IMR-90 (cell line): ENCODE data around the gene KCNIP1. TPM values are rescaled to one million over a fixed set of nuclear protein-coding genes. Genes with fewer than 3 reads are reported as not detected.

ENCODE experiments used
- ATAC-seq: fragments of 200-7000 bp; cut with Tn5 transposase; 2 replicates; pipeline ENCODE4 v1.9.1; 2020; ENCODE audit warnings: low read depth, mild to moderate bottlenecking, moderate library complexity
- BruUV-seq: library from RNA; stranded (reverse); fragments of 400-500 nt; replicated peaks from 2 replicates; lab custom pipeline; 2021; lab: Mats Ljungman, UMichigan
- CTCF ChIA-PET: fragments of 300-600 bp; formaldehyde crosslinking; extraction: SDS; loops from one replicate; lab custom pipeline; 2021; ENCODE audit warnings: antibody characterized with exemption; lab: Yijun Ruan, JAX
- POLR2A ChIA-PET: fragments of 300-600 bp; sonication (Branson Sonifier 250); formaldehyde crosslinking; loops from one replicate; lab custom pipeline; 2022; ENCODE audit warnings: antibody characterized with exemption; ENCODE audit not compliant: unreplicated experiment; lab: Charles Lee
- DNase-seq: peaks from one replicate; pipeline ENCODE4 v3.0.0; 2013
- H2AFZ ChIP-seq: replicated peaks from 2 replicates; pipeline ENCODE3; 2013; ENCODE audit warnings: low read length, mild to moderate bottlenecking; ENCODE audit not compliant: poor library complexity
- H2AK5ac ChIP-seq: 2 replicates; pipeline ENCODE4 v1.6.1; 2013; ENCODE audit warnings: low read depth, low read length, inconsistent platforms
- H2AK9ac ChIP-seq: replicated peaks from 2 replicates; pipeline ENCODE3; 2013; ENCODE audit warnings: mild to moderate bottlenecking, low read depth, low read length, moderate library complexity; ENCODE audit not compliant: poor library complexity
- H2BK120ac ChIP-seq: 2 replicates; pipeline ENCODE4 v1.6.1; 2013; ENCODE audit warnings: low read depth, low read length, inconsistent platforms
- H2BK15ac ChIP-seq: 3 replicates; pipeline ENCODE4 v1.6.1; 2013; ENCODE audit warnings: low read depth, low read length, inconsistent platforms
- H2BK20ac ChIP-seq: 2 replicates; pipeline ENCODE4 v1.6.1; 2013; ENCODE audit warnings: low read depth, mild to moderate bottlenecking, inconsistent platforms, low read length, moderate library complexity
- H2BK5ac ChIP-seq: 2 replicates; pipeline ENCODE4 v1.6.1; 2013; ENCODE audit warnings: mild to moderate bottlenecking, low read depth, low read length, inconsistent platforms; ENCODE audit not compliant: poor library complexity, severe bottlenecking
- H3K14ac ChIP-seq: replicated peaks from 2 replicates; pipeline ENCODE4 v1.6.1; 2013; ENCODE audit warnings: low read depth, low read length, inconsistent platforms
- H3K18ac ChIP-seq: 2 replicates; pipeline ENCODE4 v1.6.1; 2013; ENCODE audit warnings: low read depth, low read length, control low read depth
- H3K23ac ChIP-seq: 2 replicates; pipeline ENCODE4 v1.6.1; 2013; ENCODE audit warnings: low read depth, low read length, inconsistent platforms
- H3K27ac ChIP-seq: 2 replicates; pipeline ENCODE4 v1.5.1; 2013; ENCODE audit warnings: mild to moderate bottlenecking, control low read depth, low read length; ENCODE audit not compliant: insufficient read depth
- H3K27me3 ChIP-seq: 2 replicates; pipeline ENCODE4 v1.6.1; 2013; ENCODE audit warnings: low read length; ENCODE audit not compliant: control insufficient read depth, insufficient read depth
- H3K36me3 ChIP-seq: 2 replicates; pipeline ENCODE4 v1.6.1; 2013; ENCODE audit warnings: low read length, mixed read lengths; ENCODE audit not compliant: control insufficient read depth, insufficient read depth
- H3K4ac ChIP-seq: 2 replicates; pipeline ENCODE4 v1.6.1; 2013; ENCODE audit warnings: low read depth, low read length, inconsistent platforms
- H3K4me1 ChIP-seq: 2 replicates; pipeline ENCODE4 v1.6.1; 2013; ENCODE audit warnings: low read length, mixed read lengths; ENCODE audit not compliant: control insufficient read depth, insufficient read depth
- H3K4me2 ChIP-seq: 2 replicates; pipeline ENCODE4 v1.6.1; 2013; ENCODE audit warnings: low read depth, mild to moderate bottlenecking, control low read depth, low read length, moderate library complexity
- H3K4me3 ChIP-seq: 2 replicates; pipeline ENCODE4 v1.5.1; 2013; ENCODE audit warnings: low read depth, mild to moderate bottlenecking, control low read depth, low read length, moderate library complexity; ENCODE audit not compliant: insufficient read depth
- H3K56ac ChIP-seq: 2 replicates; pipeline ENCODE4 v1.6.1; 2013; ENCODE audit warnings: low read length, inconsistent platforms; ENCODE audit not compliant: insufficient read depth; ENCODE audit errors: extremely low read depth
- H3K79me1 ChIP-seq, 2 experiments: 2 replicates each; pipeline ENCODE4 v1.6.1; 2013; ENCODE audit warnings: low read length in 2 of 2, inconsistent platforms in 1 of 2, low read depth in 1 of 2
- H3K9ac ChIP-seq: 2 replicates; pipeline ENCODE4 v1.6.1; 2013; ENCODE audit warnings: low read depth, low read length, control low read depth
- H3K9me1 ChIP-seq: 2 replicates; pipeline ENCODE4 v1.6.1; 2013; ENCODE audit warnings: low read length, inconsistent platforms; ENCODE audit not compliant: insufficient read depth
- H3K9me3 ChIP-seq: 2 replicates; pipeline ENCODE4 v1.6.1; 2013; ENCODE audit warnings: low read length; ENCODE audit not compliant: control insufficient read depth, insufficient read depth
- H4K20me1 ChIP-seq: 2 replicates; pipeline ENCODE4 v1.6.1; 2013; ENCODE audit warnings: low read length, inconsistent platforms; ENCODE audit not compliant: insufficient read depth
- H4K5ac ChIP-seq: 2 replicates; pipeline ENCODE4 v1.6.1; 2013; ENCODE audit warnings: mild to moderate bottlenecking, low read depth, low read length, control low read depth
- H4K8ac ChIP-seq, 2 experiments: 2 replicates each; pipeline ENCODE4 v1.6.1; 2013; ENCODE audit warnings: low read depth in 2 of 2, low read length in 2 of 2, control low read depth in 1 of 2, inconsistent platforms in 1 of 2
- H4K91ac ChIP-seq: 2 replicates; pipeline ENCODE4 v1.6.1; 2013; ENCODE audit warnings: low read depth, low read length, inconsistent platforms; ENCODE audit not compliant: insufficient read depth
- CEBPB ChIP-seq: IDR thresholded peaks from 2 replicates; pipeline ENCODE4 v1.6.1; 2012; ENCODE audit warnings: low read depth, low read length, improper control_type of control experiment
- FOS ChIP-seq: fragments of 150-350 bp; IDR thresholded peaks from 2 replicates; pipeline ENCODE4 v1.6.1; 2016; ENCODE audit warnings: low read depth, low read length
- MAFK ChIP-seq: IDR thresholded peaks from 2 replicates; pipeline ENCODE4 v1.6.1; 2012; ENCODE audit warnings: low read depth, low read length, improper control_type of control experiment
- MAZ ChIP-seq: IDR thresholded peaks from 2 replicates; pipeline ENCODE4 v1.6.1; 2012; ENCODE audit warnings: low read depth, mild to moderate bottlenecking, low read length, improper control_type of control experiment, moderate library complexity, borderline replicate concordance
- POLR2A ChIP-seq: IDR thresholded peaks from 2 replicates; pipeline ENCODE4 v1.6.1; 2012; ENCODE audit warnings: mild to moderate bottlenecking, low read depth, low read length
- RAD21 ChIP-seq: IDR thresholded peaks from 2 replicates; pipeline ENCODE4 v1.6.1; 2012; ENCODE audit warnings: low read length, improper control_type of control experiment
- RFX5 ChIP-seq: IDR thresholded peaks from 2 replicates; pipeline ENCODE4 v1.8.0; 2012; ENCODE audit warnings: low read depth, mild to moderate bottlenecking, low read length, moderate library complexity
- SMC3 ChIP-seq: fragments of 150-350 bp; IDR thresholded peaks from 2 replicates; pipeline ENCODE4 v1.6.1; 2016; ENCODE audit warnings: low read depth, mild to moderate bottlenecking, antibody characterized with exemption, low read length, moderate library complexity
- WGBS, 2 experiments: methylation state at CpG; one replicate each; pipeline versions ENCODE4 v1.1.5 to v1.1.7; 2013; ENCODE audit warnings: missing lambda C conversion rate in 2 of 2; ENCODE audit not compliant: insufficient read length in 1 of 2; ENCODE audit errors: extremely low coverage in 2 of 2; 5-methylcytosine and 5-hydroxymethylcytosine counted together
- dilution Hi-C: fragments of 300-500 bp; cut with HindIII; formaldehyde crosslinking; loops from one replicate; pipeline ENCODE4 v1.14.3; 2018; ENCODE audit warnings: low sequenced_read_pairs; ENCODE audit not compliant: unreplicated experiment
- in situ Hi-C: fragments of 300-500 bp; cut with MboI; formaldehyde crosslinking; loops from 3 replicates; pipeline ENCODE4 v1.14.3; 2019; ENCODE audit warnings: low sequenced_read_pairs, inconsistent platforms, mixed read lengths
- intact Hi-C: fragments of 100-400 bp; cut with micrococcal nuclease; formaldehyde crosslinking; loops from 2 replicates; pipeline ENCODE4 v1.10.0; 2022
- polyA plus RNA-seq, 3 experiments: library from polyadenylated mRNA; depleted of rRNA; stranded (reverse); fragments of >200 nt; gene quantifications; 2 replicates each; pipeline ENCODE4 v1.2.3, GENCODE V29; 2012; ENCODE audit warnings: low replicate concordance in 1 of 3
- total RNA-seq: library from RNA; depleted of rRNA; stranded (reverse); fragments of >200 nt; gene quantifications from 2 replicates; pipeline ENCODE4 v1.2.3, GENCODE V29; 2012
- TF ChIP-seq, protein P1 (sequence below): fragments of 150-350 bp; IDR thresholded peaks from 2 replicates; pipeline ENCODE4 v1.6.1; 2017; ENCODE audit warnings: mild to moderate bottlenecking, antibody characterized with exemption, low read length, low read depth
- TF ChIP-seq, protein P2 (sequence below): conservative IDR thresholded peaks from 2 replicates; pipeline ENCODE4 v1.5.1; 2012; ENCODE audit warnings: mild to moderate bottlenecking, low read depth, low read length, improper control_type of control experiment
- TF ChIP-seq, protein P3 (sequence below): fragments of 150-350 bp; IDR thresholded peaks from 2 replicates; pipeline ENCODE4 v1.6.1; 2016; ENCODE audit warnings: low read depth, mild to moderate bottlenecking, low read length, moderate library complexity, borderline replicate concordance

KCNIP1 gene
- total and polyA plus RNA-seq, 2 of the 4 experiments (the other 2 are of a cell fraction): not detected

DNA sequence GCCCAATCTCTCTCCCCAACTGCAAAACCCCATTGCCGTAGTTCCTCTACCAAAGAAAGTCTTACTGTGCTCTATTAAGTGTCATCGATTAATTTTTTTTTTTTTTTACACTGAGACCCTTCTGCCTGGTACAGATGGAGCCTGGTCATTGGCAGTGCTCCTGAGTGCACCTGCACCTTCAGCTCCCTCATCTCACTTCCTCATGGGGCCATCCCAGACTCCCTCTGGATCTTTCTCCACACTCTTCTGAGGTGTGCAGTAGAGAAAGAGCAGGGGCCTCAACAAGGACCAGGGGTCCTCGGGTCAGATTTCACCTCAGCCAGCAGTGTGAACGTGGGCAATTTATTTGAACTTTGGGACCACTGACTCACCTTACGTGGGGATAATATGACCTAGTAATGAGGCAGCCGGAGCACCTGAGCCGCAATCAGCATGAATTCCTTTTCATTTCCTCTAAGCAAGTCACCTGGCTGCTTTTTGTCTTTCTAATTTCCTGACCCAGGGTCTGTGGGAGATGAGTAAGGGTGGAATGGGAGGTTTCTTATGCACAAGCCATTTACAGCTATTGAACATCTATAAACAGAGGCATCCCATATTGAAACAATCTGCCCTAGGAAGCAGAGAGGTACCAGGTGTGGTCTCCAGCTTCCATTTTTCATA is 257.4 kb downstream of the KCNIP1 start:
- Histone ChIP-seq H4K5ac (no peak overlapping the region), H3K4ac (no peak overlapping the region), H3K4me1 (0 out of 2 replicates have a peak, but pooled peaks cover 2% of the 10 kb centered on the region), H4K20me1 (no peaks in the 10 kb centered on the region), H2BK15ac (no peak overlapping the region), H3K36me3 (no peaks in the 10 kb centered on the region), H3K9me1 (no peaks in the 10 kb centered on the region), H3K56ac (no peak overlapping the region), H3K23ac (no peak overlapping the region), H3K9ac (no peak overlapping the region), H3K4me2 (no peak overlapping the region), H4K91ac (no peak overlapping the region), H3K27me3 (peaks cover 10% of the 10 kb centered on the region), H2AFZ (no peak overlapping the region), H2BK5ac (no peak overlapping the region), H2BK20ac (no peak overlapping the region), H3K14ac (no peak overlapping the region), H3K18ac (no peak overlapping the region), H3K9me3 (no peaks in the 10 kb centered on the region), H2BK120ac (no peak overlapping the region), H4K8ac (no peak overlapping the region), H3K79me1 (no peaks in the 10 kb centered on the region), H3K27ac (no peak overlapping the region), H2AK9ac (no peak overlapping the region), H2AK5ac (no peak overlapping the region), H3K4me3 (no peak overlapping the region)
- CTCF ChIA-PET: no interaction called here
- ATAC-seq: no peak
- intact Hi-C loops: no loop called here
- in situ Hi-C loops: no loop called here
- POLR2A ChIA-PET: no interaction called here
- BruUV-seq: no TSS peak
- dilution Hi-C loops: no loop called here
- no peak for TF ChIP-seq RAD21
- TF ChIP-seq FOS: no peak
- TF ChIP-seq, protein P1, sequence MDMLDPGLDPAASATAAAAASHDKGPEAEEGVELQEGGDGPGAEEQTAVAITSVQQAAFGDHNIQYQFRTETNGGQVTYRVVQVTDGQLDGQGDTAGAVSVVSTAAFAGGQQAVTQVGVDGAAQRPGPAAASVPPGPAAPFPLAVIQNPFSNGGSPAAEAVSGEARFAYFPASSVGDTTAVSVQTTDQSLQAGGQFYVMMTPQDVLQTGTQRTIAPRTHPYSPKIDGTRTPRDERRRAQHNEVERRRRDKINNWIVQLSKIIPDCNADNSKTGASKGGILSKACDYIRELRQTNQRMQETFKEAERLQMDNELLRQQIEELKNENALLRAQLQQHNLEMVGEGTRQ: no peak
- no peak for TF ChIP-seq SMC3
- no peak for TF ChIP-seq RFX5
- TF ChIP-seq, protein P2, sequence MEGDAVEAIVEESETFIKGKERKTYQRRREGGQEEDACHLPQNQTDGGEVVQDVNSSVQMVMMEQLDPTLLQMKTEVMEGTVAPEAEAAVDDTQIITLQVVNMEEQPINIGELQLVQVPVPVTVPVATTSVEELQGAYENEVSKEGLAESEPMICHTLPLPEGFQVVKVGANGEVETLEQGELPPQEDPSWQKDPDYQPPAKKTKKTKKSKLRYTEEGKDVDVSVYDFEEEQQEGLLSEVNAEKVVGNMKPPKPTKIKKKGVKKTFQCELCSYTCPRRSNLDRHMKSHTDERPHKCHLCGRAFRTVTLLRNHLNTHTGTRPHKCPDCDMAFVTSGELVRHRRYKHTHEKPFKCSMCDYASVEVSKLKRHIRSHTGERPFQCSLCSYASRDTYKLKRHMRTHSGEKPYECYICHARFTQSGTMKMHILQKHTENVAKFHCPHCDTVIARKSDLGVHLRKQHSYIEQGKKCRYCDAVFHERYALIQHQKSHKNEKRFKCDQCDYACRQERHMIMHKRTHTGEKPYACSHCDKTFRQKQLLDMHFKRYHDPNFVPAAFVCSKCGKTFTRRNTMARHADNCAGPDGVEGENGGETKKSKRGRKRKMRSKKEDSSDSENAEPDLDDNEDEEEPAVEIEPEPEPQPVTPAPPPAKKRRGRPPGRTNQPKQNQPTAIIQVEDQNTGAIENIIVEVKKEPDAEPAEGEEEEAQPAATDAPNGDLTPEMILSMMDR: no peak
- TF ChIP-seq, protein P3, sequence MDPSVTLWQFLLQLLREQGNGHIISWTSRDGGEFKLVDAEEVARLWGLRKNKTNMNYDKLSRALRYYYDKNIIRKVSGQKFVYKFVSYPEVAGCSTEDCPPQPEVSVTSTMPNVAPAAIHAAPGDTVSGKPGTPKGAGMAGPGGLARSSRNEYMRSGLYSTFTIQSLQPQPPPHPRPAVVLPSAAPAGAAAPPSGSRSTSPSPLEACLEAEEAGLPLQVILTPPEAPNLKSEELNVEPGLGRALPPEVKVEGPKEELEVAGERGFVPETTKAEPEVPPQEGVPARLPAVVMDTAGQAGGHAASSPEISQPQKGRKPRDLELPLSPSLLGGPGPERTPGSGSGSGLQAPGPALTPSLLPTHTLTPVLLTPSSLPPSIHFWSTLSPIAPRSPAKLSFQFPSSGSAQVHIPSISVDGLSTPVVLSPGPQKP: no peak
- TF ChIP-seq CEBPB: no peak
- no peak for TF ChIP-seq POLR2A
- TF ChIP-seq MAFK: no peak
- TF ChIP-seq MAZ: no peak
- WGBS, 2 experiments: 83% methylated on average over 1 of the region's 7 CpGs; no CpG with 5 or more reads in 1 of the 2 experiments
- no peak for DNase-seq
